Neural crest cell (in vitro differentiated cells): ENCODE data around the gene OBSCN. TPM values are rescaled to one million over a fixed set of nuclear protein-coding genes. Genes with fewer than 3 reads are reported as not detected.
A peak's percentile ranks its signal among the peaks of the same experiment; 100 is the strongest.

Source experiments
- DNase-seq: peaks from one replicate; pipeline ENCODE4 v3.0.0; 2021; ENCODE audit warnings: low read depth, mixed read lengths, low spot score
- H3K27ac Mint-ChIP-seq: one replicate; pipeline ENCODE4 v1.8.0; 2021; ENCODE audit warnings: mild to moderate bottlenecking, mixed read lengths; ENCODE audit not compliant: unreplicated experiment
- H3K27me3 Mint-ChIP-seq: 2 replicates; pipeline ENCODE4 v1.8.0; 2021; ENCODE audit warnings: low read depth, mild to moderate bottlenecking, mixed read lengths
- H3K36me3 Mint-ChIP-seq: 2 replicates; pipeline ENCODE4 v1.8.0; 2021; ENCODE audit warnings: low read depth, mild to moderate bottlenecking, mixed read lengths
- H3K4me1 Mint-ChIP-seq: 2 replicates; pipeline ENCODE4 v1.8.0; 2021; ENCODE audit warnings: mixed read lengths
- H3K4me3 Mint-ChIP-seq: one replicate; pipeline ENCODE4 v1.8.0; 2021; ENCODE audit warnings: mild to moderate bottlenecking, mixed read lengths
- H3K9me3 Mint-ChIP-seq: 2 replicates; pipeline ENCODE4 v1.8.0; 2021; ENCODE audit warnings: mixed read lengths
- CTCF ChIP-seq: fragments of 200-600 bp; sonication (generic); conservative IDR thresholded peaks from 2 replicates; pipeline ENCODE4 v1.5.0; 2021; ENCODE audit warnings: antibody characterized with exemption, mild to moderate bottlenecking
- total RNA-seq: library from RNA; stranded (reverse); gene quantifications from 2 replicates; pipeline ENCODE4 v1.2.1, GENCODE V29; 2021

The OBSCN gene
- total RNA-seq, 1 donor from 2014 or later, result 40.1 TPM

GRCh38 chr1:228315484-228315944, 107.7 kb downstream of the OBSCN start:
- Mint-ChIP-seq H3K27me3 (no peaks in the 10 kb centered on the region), H3K27ac (peak overlapping the region; percentile 43), H3K9me3 (no peaks in the 10 kb centered on the region), H3K36me3 (peaks cover 7% of the 10 kb centered on the region), H3K4me1 (no peaks in the 10 kb centered on the region), H3K4me3 (no peak overlapping the region)
- TF ChIP-seq CTCF, result no peak
- no peak for DNase-seq

DNA sequence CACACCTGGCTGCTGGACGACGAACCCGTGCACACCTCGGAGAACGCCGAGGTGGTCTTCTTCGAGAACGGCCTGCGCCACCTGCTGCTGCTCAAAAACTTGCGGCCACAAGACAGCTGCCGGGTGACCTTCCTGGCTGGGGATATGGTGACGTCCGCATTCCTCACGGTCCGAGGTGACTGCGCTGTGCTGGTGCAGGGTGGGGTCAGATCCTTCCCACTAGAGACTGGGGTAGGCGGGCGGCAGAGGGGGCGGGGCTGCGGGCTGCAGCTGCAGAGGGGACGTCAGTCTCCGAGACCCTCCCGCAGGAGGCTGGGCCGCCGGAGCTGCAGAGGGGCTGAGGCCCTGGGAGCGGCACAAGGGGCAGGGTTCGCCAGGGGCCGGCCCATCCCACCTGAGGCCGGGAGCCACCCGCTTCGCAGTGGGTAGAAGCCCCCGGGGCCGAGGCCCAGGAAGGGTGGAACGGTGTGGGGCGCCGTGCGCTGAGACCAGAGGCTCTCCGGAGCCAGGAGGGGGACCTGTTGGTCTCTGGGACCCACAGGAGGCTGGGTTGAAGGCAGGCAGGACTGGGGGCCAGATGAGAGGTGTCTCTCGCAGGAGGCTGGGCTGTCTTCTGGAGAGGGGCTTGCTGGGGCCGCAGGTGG, 108.2 kb downstream of the OBSCN start:
- no peak for TF ChIP-seq CTCF
- no peaks in the 10 kb centered on the region for H3K4me1 Mint-ChIP-seq
- no peak overlapping the region for H3K4me3 Mint-ChIP-seq
- peaks cover 7% of the 10 kb centered on the region for H3K36me3 Mint-ChIP-seq
- no peaks in the 10 kb centered on the region for H3K9me3 Mint-ChIP-seq
- no peaks in the 10 kb centered on the region for H3K27me3 Mint-ChIP-seq
- H3K27ac Mint-ChIP-seq, result no peak overlapping the region
- DNase-seq, result no peak

- Mint-ChIP-seq H3K9me3 (no peaks in the 10 kb centered on the region), H3K36me3 (peaks cover 7% of the 10 kb centered on the region), H3K4me1 (no peaks in the 10 kb centered on the region), H3K27me3 (no peaks in the 10 kb centered on the region), H3K4me3 (no peak overlapping the region), H3K27ac (no peak overlapping the region)
- no peak for TF ChIP-seq CTCF
- no peak for DNase-seq
Observed at GRCh38 chr1:228316589-228317387, 108.9 kb downstream of the OBSCN start.

GRCh38 chr1:228317411-228317828, 109.6 kb downstream of the OBSCN start:
- no peak for DNase-seq
- no peak for TF ChIP-seq CTCF

GRCh38 chr1:228317891-228318810, 110.3 kb downstream of the OBSCN start:
- no peaks in the 10 kb centered on the region for H3K27me3 Mint-ChIP-seq
- DNase-seq, result no peak
- H3K9me3 Mint-ChIP-seq, result no peaks in the 10 kb centered on the region
- TF ChIP-seq CTCF, result no peak
- no peak overlapping the region for H3K4me3 Mint-ChIP-seq
- H3K4me1 Mint-ChIP-seq, result no peaks in the 10 kb centered on the region
- peaks cover 6% of the 10 kb centered on the region for H3K36me3 Mint-ChIP-seq
- no peak overlapping the region for H3K27ac Mint-ChIP-seq

More at GRCh38 chr1:228317411-228317828, 109.6 kb downstream of the OBSCN start:
- Mint-ChIP-seq H3K27me3 (no peaks in the 10 kb centered on the region), H3K4me3 (no peak overlapping the region), H3K36me3 (peaks cover 7% of the 10 kb centered on the region), H3K9me3 (no peaks in the 10 kb centered on the region), H3K27ac (no peak overlapping the region), H3K4me1 (no peaks in the 10 kb centered on the region)
